ENCODE measurements around the gene ASRGL1. TPM values are rescaled to one million over a fixed set of nuclear protein-coding genes. Genes with fewer than 3 reads are reported as not detected.
A peak's percentile ranks its signal among the peaks of the same experiment; 100 is the strongest.

Gene ASRGL1
- total and polyA plus RNA-seq, 2 donors (not counting 1 experiment from before 2014, with no cell fraction given): 0.49 to 1.3 TPM

DNA sequence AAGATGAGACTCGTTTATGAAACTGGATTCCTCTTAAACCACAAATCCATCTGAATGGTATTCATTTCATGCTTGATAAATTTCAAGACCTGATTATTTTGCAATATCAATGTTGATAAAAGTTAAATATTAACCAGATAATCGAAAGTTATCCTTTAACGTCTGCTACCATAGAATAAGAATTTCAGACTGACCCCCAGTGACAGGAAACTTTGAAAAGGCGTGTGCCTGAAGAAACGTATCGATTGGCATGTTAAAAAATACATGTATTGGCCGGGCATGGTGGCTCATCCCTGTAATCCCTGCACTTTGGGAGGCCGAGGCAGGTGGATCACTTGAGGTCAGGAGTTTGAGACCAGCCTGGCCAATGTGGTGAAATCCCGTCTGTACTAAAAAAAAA is 95.4 kb downstream of the ASRGL1 start:
- intact Hi-C loops (cut with micrococcal nuclease): no loop called here
- ATAC-seq (ENCODE audit: low read depth): no peak
- no peaks in the 10 kb centered on the region for H3K79me2 ChIP-seq (ENCODE audit: control insufficient read depth, insufficient read depth, low read length)
- no peaks in the 10 kb centered on the region for H3K9me3 Mint-ChIP-seq (ENCODE audit: insufficient read depth)
- no peaks in the 10 kb centered on the region for H4K20me1 ChIP-seq (ENCODE audit: control insufficient read depth, insufficient read depth, low read length, poor library complexity, severe bottlenecking)
- H3K27ac ChIP-seq (ENCODE audit: low read length in 2 of 2): no peak overlapping the region
- no peaks in the 10 kb centered on the region for H3K36me3 ChIP-seq (replicated peaks in 1 of 2; ENCODE audit: control extremely low read depth in 1 of 2, control insufficient read depth in 1 of 2, extremely low read depth in 1 of 2, insufficient read depth in 2 of 2, low read length in 1 of 2)
- H3K4me2 ChIP-seq (replicated peaks; ENCODE audit: low read depth, low read length, poor library complexity, severe bottlenecking): no peak overlapping the region
- CTCF ChIA-PET: interaction anchor here (0.6 to 2.4 kb wide), 3 partner anchors 8 to 205 kb away, joined by 3 to 14 read pairs (median 5); no protein-coding TSS in a partner anchor
- H3K4me3 ChIP-seq (ENCODE audit: control extremely low read depth in 1 of 5, extremely low read depth in 1 of 5, insufficient read depth in 1 of 5, low read depth in 2 of 5, low read length in 4 of 5): no peak overlapping the region
- no peak overlapping the region for H2AFZ ChIP-seq (ENCODE audit: insufficient read depth, low read depth, low read length, poor library complexity, severe bottlenecking)
- H3K27me3 ChIP-seq (replicated peaks in 1 of 4; ENCODE audit: control extremely low read depth in 1 of 4, control insufficient read depth in 3 of 4, insufficient read depth in 4 of 4, low read length in 3 of 4): no peaks in the 10 kb centered on the region
- H3K27ac Mint-ChIP-seq: no peak overlapping the region
- H3K4me3 Mint-ChIP-seq: no peak overlapping the region
- DNase-seq: no peak
- POLR2A ChIA-PET: interaction anchor here (0.7 kb wide), 2 partner anchors 110 to 430 kb away, joined by 4 to 7 read pairs; no protein-coding TSS in a partner anchor
- peaks cover 40% of the 10 kb centered on the region for H3K4me1 Mint-ChIP-seq
- H3K9me3 ChIP-seq (ENCODE audit: control extremely low read depth in 1 of 3, control insufficient read depth in 2 of 3, insufficient read depth in 1 of 3, low read length in 2 of 3): no peaks in the 10 kb centered on the region
- peaks cover 3% of the 10 kb centered on the region for H3K27me3 Mint-ChIP-seq
- WGBS (ENCODE audit: insufficient coverage): 82% methylated on average over 4 of the region's 9 CpGs
- TF ChIP-seq, protein P1, sequence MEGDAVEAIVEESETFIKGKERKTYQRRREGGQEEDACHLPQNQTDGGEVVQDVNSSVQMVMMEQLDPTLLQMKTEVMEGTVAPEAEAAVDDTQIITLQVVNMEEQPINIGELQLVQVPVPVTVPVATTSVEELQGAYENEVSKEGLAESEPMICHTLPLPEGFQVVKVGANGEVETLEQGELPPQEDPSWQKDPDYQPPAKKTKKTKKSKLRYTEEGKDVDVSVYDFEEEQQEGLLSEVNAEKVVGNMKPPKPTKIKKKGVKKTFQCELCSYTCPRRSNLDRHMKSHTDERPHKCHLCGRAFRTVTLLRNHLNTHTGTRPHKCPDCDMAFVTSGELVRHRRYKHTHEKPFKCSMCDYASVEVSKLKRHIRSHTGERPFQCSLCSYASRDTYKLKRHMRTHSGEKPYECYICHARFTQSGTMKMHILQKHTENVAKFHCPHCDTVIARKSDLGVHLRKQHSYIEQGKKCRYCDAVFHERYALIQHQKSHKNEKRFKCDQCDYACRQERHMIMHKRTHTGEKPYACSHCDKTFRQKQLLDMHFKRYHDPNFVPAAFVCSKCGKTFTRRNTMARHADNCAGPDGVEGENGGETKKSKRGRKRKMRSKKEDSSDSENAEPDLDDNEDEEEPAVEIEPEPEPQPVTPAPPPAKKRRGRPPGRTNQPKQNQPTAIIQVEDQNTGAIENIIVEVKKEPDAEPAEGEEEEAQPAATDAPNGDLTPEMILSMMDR (IDR thresholded peaks at IDR 0.05): no peak
- TF ChIP-seq EZH2 (IDR thresholded peaks at IDR 0.05; ENCODE audit: borderline replicate concordance, insufficient read depth, low read depth, low read length, poor library complexity, severe bottlenecking): no peak
- peaks cover 21 to 37% of the 10 kb centered on the region in 2 donors for H3K4me1 ChIP-seq (ENCODE audit: control insufficient read depth in 2 of 2, insufficient read depth in 2 of 2, low read length in 2 of 2)
- no peak overlapping the region for H3K9ac ChIP-seq (ENCODE audit: low read length)

DNA sequence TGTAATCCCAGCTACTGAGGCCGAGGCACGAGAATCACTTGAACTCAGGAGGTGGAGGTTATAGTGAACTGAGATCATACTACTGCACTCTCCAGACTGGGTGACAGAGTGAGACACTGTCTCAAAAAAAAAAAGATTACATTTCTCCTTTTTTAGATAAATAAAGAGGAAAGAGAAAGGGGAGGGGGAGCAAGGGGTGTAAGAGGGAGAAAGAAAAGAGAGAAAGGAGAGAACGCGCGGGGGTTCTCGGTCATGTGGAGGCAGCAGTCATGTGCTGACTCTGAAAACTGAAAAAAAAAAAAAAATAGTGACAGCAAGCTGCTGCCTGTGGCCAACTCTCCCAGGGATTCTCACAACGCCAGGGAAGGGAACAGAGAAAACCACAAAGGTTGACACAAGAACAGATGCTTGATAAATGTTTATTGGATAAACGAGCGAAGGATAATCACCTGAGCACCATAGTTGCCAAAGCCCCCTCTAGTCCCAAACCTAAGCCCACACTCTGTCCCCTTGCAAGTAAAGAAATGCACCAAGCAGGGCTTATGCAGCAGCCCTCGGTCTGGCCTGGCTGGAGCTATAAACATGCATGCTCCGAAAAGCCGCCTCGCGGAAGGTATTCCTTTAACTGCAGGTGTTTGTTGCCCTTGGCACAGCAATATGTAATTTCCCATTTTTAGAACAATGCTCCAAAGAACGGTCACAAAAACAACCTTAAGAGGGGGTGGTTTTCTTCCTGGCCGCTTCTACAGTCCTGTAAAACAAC is 96.1 kb downstream of the ASRGL1 start:
- WGBS (ENCODE audit: insufficient coverage): 32% methylated on average over 6 of the region's 16 CpGs
- no peak overlapping the region for H3K4me3 ChIP-seq (ENCODE audit: control extremely low read depth in 1 of 5, extremely low read depth in 1 of 5, insufficient read depth in 1 of 5, low read depth in 2 of 5, low read length in 4 of 5)
- peak overlapping the region; percentile 50 for H2AFZ ChIP-seq (ENCODE audit: insufficient read depth, low read depth, low read length, poor library complexity, severe bottlenecking)
- H3K4me1 Mint-ChIP-seq: peaks cover 37% of the 10 kb centered on the region
- no peaks in the 10 kb centered on the region for H3K79me2 ChIP-seq (ENCODE audit: control insufficient read depth, insufficient read depth, low read length)
- H4K20me1 ChIP-seq (ENCODE audit: control insufficient read depth, insufficient read depth, low read length, poor library complexity, severe bottlenecking): no peaks in the 10 kb centered on the region
- no peaks in the 10 kb centered on the region for H3K36me3 ChIP-seq (replicated peaks in 1 of 2; ENCODE audit: control extremely low read depth in 1 of 2, control insufficient read depth in 1 of 2, extremely low read depth in 1 of 2, insufficient read depth in 2 of 2, low read length in 1 of 2)
- no peak overlapping the region for H3K27ac ChIP-seq (ENCODE audit: low read length in 2 of 2)
- H3K27me3 ChIP-seq (replicated peaks in 1 of 4; ENCODE audit: control extremely low read depth in 1 of 4, control insufficient read depth in 3 of 4, insufficient read depth in 4 of 4, low read length in 3 of 4): no peaks in the 10 kb centered on the region
- DNase-seq: no peak
- peak; percentile 21 for ATAC-seq (ENCODE audit: low read depth)
- H3K4me1 ChIP-seq (ENCODE audit: control insufficient read depth in 2 of 2, insufficient read depth in 2 of 2, low read length in 2 of 2): peaks cover 21 to 37% of the 10 kb centered on the region in 2 donors
- peak overlapping the region; percentile 54 for H3K27ac Mint-ChIP-seq
- no peak overlapping the region for H3K9ac ChIP-seq (ENCODE audit: low read length)
- H3K9me3 Mint-ChIP-seq (ENCODE audit: insufficient read depth): no peaks in the 10 kb centered on the region
- CTCF ChIA-PET: interaction anchor here (0.6 to 2.4 kb wide), 6 partner anchors 9 to 206 kb away, joined by 3 to 14 read pairs (median 4); no protein-coding TSS in a partner anchor
- POLR2A ChIA-PET: interaction anchor here (0.7 kb wide), 2 partner anchors 110 to 429 kb away, joined by 4 to 7 read pairs; no protein-coding TSS in a partner anchor
- H3K27me3 Mint-ChIP-seq: peaks cover 3% of the 10 kb centered on the region
- peak overlapping the region; percentile 21 for H3K4me2 ChIP-seq (replicated peaks; ENCODE audit: low read depth, low read length, poor library complexity, severe bottlenecking)
- no peaks in the 10 kb centered on the region for H3K9me3 ChIP-seq (ENCODE audit: control extremely low read depth in 1 of 3, control insufficient read depth in 2 of 3, insufficient read depth in 1 of 3, low read length in 2 of 3)
- TF ChIP-seq, protein P1 (IDR thresholded peaks at IDR 0.05): no peak
- no peak for TF ChIP-seq EZH2 (IDR thresholded peaks at IDR 0.05; ENCODE audit: borderline replicate concordance, insufficient read depth, low read depth, low read length, poor library complexity, severe bottlenecking)
- H3K4me3 Mint-ChIP-seq: peak overlapping the region; percentile 53
- intact Hi-C loops (cut with micrococcal nuclease): no loop called here
